ENCODE results near the gene CAPN10. TPM values are rescaled to one million over a fixed set of nuclear protein-coding genes. Genes with fewer than 3 reads are reported as not detected.

Gene CAPN10
- total and polyA plus RNA-seq, 12 donors, result 4.7 to 158 (median 25.1) TPM

DNA sequence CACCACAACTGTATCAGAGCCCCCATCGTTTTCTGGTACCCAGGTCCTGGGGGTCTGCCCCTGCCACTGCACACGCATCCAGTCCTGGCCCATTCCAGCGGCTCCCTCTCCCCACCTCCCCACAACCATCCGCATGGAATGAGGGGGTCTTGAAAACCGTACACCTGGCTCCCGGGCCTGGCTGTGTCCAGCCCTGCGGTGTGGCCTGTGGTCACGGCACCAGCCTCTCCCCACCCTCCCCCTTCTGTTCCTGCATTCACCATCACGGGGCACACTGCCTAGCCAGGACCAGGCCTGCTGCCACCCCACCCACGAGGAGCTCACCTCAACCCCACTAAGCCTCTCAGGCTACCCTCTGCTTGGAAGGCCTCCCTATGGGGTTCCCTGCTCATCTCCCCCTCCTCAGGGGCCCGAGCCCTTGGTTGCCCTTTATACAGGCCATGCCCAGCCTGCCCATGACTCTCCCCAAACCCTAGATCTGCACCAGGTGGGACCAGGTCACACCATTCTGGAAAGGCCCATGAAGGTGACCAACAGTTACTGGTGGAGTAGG, 50.1 kb downstream of the CAPN10 start:
- no peak for TF ChIP-seq POLR2A (IDR thresholded peaks at IDR 0.05)
- Histone ChIP-seq H3K27me3 (no peaks in the 10 kb centered on the region), H3K4me1 (replicated peaks in 1 of 2) (no peaks in the 10 kb centered on the region), H3K4me3 (no peak overlapping the region), H3K36me3 (replicated peaks in 1 of 2) (no peaks in the 10 kb centered on the region), H3K9me3 (replicated peaks in 1 of 3) (no peaks in the 10 kb centered on the region), H3K27ac (no peak overlapping the region)
- 60 to 85% (median 81%) methylated on average over 8 to 11 of the region's 11 CpGs for WGBS, 4 donors
- DNase-seq, result peak in 2 of 7 donors; percentile 3 to 8
- intact Hi-C loops (cut with DNase I), result no loop called here

DNA sequence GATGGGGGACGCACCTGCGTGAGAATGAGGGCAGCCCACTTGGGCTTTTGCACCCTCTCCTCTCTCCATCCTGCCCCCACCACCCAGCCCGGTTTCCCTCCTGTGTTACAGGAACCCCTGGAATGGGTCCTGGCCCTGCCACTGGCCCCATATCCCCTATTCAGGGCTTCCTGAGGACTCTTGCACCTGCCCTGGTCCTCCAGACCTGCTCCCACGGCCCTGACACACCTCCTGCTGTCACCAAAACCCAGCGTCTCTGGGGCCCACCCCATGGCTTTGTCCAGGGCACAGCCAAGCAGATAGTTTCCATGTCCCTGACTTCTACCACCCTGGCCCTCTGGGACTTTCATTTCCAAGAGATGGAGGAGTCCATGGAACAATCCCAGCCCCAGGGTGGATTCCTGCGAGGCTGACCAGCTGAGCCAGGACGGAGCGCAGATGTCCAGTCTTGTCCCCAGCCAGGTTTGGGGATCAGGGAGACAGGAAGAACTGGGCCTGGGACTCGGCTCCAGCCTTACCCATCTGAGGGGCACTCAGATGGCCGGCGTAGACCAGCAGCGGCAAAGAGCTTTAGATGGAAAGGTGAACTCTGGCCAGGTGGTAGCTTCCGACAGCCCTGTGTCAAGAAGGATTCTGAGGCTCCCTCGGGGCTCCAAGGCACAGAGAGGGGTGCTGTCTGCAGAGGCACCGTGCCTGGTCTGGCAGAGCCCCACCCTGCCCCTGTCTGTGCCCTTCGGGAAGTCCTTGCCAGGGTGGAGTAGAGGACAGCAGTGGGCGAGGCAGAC, 50.8 kb downstream of the CAPN10 start:
- H3K36me3 ChIP-seq (replicated peaks in 1 of 2), result no peaks in the 10 kb centered on the region
- no peaks in the 10 kb centered on the region for H3K4me1 ChIP-seq (replicated peaks in 1 of 2)
- intact Hi-C loops (cut with DNase I), result no loop called here
- no peak for TF ChIP-seq POLR2A (IDR thresholded peaks at IDR 0.05)
- TF ChIP-seq, protein P1, sequence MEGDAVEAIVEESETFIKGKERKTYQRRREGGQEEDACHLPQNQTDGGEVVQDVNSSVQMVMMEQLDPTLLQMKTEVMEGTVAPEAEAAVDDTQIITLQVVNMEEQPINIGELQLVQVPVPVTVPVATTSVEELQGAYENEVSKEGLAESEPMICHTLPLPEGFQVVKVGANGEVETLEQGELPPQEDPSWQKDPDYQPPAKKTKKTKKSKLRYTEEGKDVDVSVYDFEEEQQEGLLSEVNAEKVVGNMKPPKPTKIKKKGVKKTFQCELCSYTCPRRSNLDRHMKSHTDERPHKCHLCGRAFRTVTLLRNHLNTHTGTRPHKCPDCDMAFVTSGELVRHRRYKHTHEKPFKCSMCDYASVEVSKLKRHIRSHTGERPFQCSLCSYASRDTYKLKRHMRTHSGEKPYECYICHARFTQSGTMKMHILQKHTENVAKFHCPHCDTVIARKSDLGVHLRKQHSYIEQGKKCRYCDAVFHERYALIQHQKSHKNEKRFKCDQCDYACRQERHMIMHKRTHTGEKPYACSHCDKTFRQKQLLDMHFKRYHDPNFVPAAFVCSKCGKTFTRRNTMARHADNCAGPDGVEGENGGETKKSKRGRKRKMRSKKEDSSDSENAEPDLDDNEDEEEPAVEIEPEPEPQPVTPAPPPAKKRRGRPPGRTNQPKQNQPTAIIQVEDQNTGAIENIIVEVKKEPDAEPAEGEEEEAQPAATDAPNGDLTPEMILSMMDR (IDR thresholded peaks at IDR 0.05), result no peak
- peak in 1 of 7 donors; percentile 6 for DNase-seq
- no peaks in the 10 kb centered on the region for H3K27me3 ChIP-seq
- H3K9me3 ChIP-seq (replicated peaks in 1 of 3), result no peaks in the 10 kb centered on the region
- WGBS, 4 donors, result 81 to 93% (median 85%) methylated on average over 11 to 17 of the region's 17 CpGs
- H3K27ac ChIP-seq, result no peak overlapping the region
- H3K4me3 ChIP-seq, result no peak overlapping the region

DNA sequence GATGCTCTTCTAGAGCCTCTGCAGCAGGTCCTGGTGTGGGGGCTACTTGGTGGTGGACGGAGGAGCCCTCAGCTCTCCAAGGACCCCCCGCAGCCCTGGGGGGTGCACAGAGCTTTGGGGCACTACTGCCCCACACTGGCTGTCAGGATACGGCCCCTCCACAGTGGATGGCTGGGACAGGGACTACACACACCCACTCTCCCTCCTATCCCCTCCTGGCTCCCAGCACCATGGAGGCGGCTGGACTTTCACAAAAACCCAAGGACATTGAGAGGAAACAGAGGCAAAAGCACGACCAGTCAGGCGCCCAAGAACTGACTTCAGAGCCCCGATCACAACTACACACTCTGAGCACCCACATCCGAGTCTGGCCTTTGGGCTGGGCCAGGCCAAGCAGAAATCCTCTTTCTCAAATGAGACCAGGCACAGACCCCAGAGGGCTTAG, 51.4 kb downstream of the CAPN10 start:
- H3K27ac ChIP-seq, result no peak overlapping the region
- H3K4me3 ChIP-seq, result no peak overlapping the region
- intact Hi-C loops (cut with DNase I), result no loop called here
- WGBS, 4 donors, result 60 to 84% (median 77%) methylated on average over 4 to 8 of the region's 8 CpGs
- no peak for DNase-seq
- H3K36me3 ChIP-seq (replicated peaks in 1 of 2), result no peaks in the 10 kb centered on the region
- H3K4me1 ChIP-seq (replicated peaks in 1 of 2), result no peaks in the 10 kb centered on the region
- no peaks in the 10 kb centered on the region for H3K9me3 ChIP-seq (replicated peaks in 1 of 3)
- TF ChIP-seq, protein P1 (IDR thresholded peaks at IDR 0.05), result no peak
- TF ChIP-seq POLR2A (IDR thresholded peaks at IDR 0.05), result no peak
- no peaks in the 10 kb centered on the region for H3K27me3 ChIP-seq

DNA sequence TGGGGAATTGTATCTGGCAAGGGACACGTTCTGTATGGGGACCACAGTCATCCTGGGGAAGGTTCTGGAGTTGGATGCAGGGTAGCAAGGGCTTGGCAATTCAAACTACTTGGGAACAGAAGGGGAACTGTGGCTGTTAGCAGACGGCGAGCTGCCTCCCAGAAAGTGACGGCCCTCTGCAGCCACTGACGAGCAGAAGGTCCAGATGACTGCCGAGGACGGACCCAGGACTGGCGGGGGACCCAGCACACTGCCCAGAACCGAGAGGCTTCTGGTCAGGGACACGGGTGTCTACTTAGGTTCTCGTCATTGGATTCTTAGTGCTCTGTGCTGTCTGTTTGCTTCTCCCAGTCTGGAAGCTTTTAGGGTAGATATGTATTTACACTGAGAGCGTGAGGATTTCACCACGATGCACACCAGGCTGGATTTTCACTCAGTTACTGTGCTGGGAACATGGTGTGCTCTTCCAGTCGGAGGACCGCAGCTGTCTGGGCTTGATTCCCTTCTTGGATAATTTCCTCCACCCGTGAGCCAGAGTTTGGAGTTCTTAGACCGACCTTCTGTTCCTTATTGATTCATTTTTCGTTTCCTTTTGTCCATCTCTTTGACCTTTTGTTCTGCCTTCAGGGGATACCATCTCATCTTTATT, 52.1 kb downstream of the CAPN10 start:
- Histone ChIP-seq H3K4me1 (replicated peaks in 1 of 2) (no peaks in the 10 kb centered on the region), H3K27ac (no peak overlapping the region), H3K27me3 (no peaks in the 10 kb centered on the region), H3K4me3 (no peak overlapping the region), H3K36me3 (replicated peaks in 1 of 2) (no peaks in the 10 kb centered on the region), H3K9me3 (replicated peaks in 1 of 3) (no peaks in the 10 kb centered on the region)
- TF ChIP-seq, protein P1 (IDR thresholded peaks at IDR 0.05), result no peak
- no peak for TF ChIP-seq POLR2A (IDR thresholded peaks at IDR 0.05)
- DNase-seq, result peak in 1 of 7 donors; percentile 5
- intact Hi-C loops (cut with DNase I), result no loop called here
- 60 to 71% (median 64%) methylated on average over 15 to 18 of the region's 18 CpGs for WGBS, 4 donors
